ENCODE measurements around the gene BBX.

BBX gene

GRCh38 chr3:107841831-107842230 lies 319.1 kb downstream of the BBX start:
- DNase-seq (ENCODE audit: low read depth in 2 of 2), result no peak

GRCh38 chr3:107842940-107843339 lies 320.2 kb downstream of the BBX start:
- DNase-seq (ENCODE audit: low read depth in 2 of 2), result no peak

- DNase-seq (ENCODE audit: low read depth in 2 of 2), result no peak
These were observed 322.9 kb downstream of the BBX start for GRCh38 chr3:107845380-107846278.

GRCh38 chr3:107846279-107846852 lies 323.6 kb downstream of the BBX start:
- DNase-seq (ENCODE audit: low read depth in 2 of 2), result no peak

GRCh38 chr3:107847791-107848190 lies 325.0 kb downstream of the BBX start:
- DNase-seq (ENCODE audit: low read depth in 2 of 2), result no peak

- no peak for DNase-seq (ENCODE audit: low read depth in 2 of 2)
These were observed 325.7 kb downstream of the BBX start for GRCh38 chr3:107848351-107848915.

GRCh38 chr3:107850681-107851080 lies 327.9 kb downstream of the BBX start:
- DNase-seq (ENCODE audit: low read depth in 2 of 2), result no peak

GRCh38 chr3:107853821-107854220 lies 331.1 kb downstream of the BBX start:
- DNase-seq (ENCODE audit: low read depth in 2 of 2), result no peak

- no peak for DNase-seq (ENCODE audit: low read depth in 2 of 2)
These were observed 332.0 kb downstream of the BBX start for GRCh38 chr3:107854733-107855132.

- no peak for DNase-seq (ENCODE audit: low read depth in 2 of 2)
These were observed 332.9 kb downstream of the BBX start for GRCh38 chr3:107855710-107856109.

- no peak for DNase-seq (ENCODE audit: low read depth in 2 of 2)
These were observed 335.1 kb downstream of the BBX start for GRCh38 chr3:107857854-107858253.

GRCh38 chr3:107858876-107859275 lies 336.1 kb downstream of the BBX start:
- no peak for DNase-seq (ENCODE audit: low read depth in 2 of 2)
